A673 (cell line): Measurements from ENCODE around the gene KIF4A.

Experiments
- CTCF ChIP-seq: fragments of 300-800, 200-600 bp; sonication (generic); conservative IDR thresholded peaks from 2 replicates; pipeline ENCODE4 v1.5.1; 2017; ENCODE audit warnings: low read depth, mild to moderate bottlenecking, antibody characterized with exemption, low read length, moderate library complexity, mixed read lengths
- EZH2 ChIP-seq: fragments of 200-600 bp; sonication (generic); IDR thresholded peaks from 2 replicates; pipeline ENCODE4 v1.6.1; 2017; ENCODE audit warnings: borderline replicate concordance, low read depth, mild to moderate bottlenecking, mixed read lengths, antibody characterized with exemption, low read length; ENCODE audit not compliant: poor library complexity, severe bottlenecking

GRCh38 chrX:70427365-70427764 is 137.5 kb downstream of the KIF4A start:
- TF ChIP-seq CTCF (no peak), EZH2 (no peak)
